Stimulated activated CD8-positive, alpha-beta memory T cell treated with anti-CD3 and anti-CD28 coated beads, Interleukin-12 subunit alpha, Interleukin-12 subunit beta, amount 100 ng/mL, for 1 hour (primary cell): ENCODE data around the gene ME2.
"Not testable (repeated sequence)": the region's sequence is repeated elsewhere in the genome, so short reads cannot be mapped to it uniquely, and the experiment has no call there.

ENCODE experiments used
- DNase-seq: peaks from one replicate; pipeline ENCODE4 v3.0.0-alpha.2; 2020; ENCODE audit warnings: low read depth

Gene ME2

DNA sequence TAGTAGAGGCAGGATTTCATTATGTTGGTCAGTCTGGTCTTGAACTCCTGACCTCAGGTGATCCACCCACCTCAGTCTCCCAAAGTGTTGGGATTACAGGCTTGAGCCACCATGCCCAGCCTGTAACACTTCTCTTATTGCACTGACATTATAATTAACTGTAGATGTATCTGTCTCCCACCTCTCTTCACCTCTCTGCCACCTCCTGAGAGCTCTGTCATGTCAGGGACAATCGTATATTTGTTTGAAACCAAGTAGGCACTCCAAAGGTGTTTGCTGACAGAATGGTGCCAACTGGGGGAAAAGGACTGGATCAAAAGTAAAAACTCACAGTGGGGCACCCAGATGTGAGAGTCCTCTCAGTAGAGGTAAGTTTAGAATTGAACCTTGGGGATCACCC, 17.3 kb upstream of the ME2 start:
- no peak for DNase-seq

DNA sequence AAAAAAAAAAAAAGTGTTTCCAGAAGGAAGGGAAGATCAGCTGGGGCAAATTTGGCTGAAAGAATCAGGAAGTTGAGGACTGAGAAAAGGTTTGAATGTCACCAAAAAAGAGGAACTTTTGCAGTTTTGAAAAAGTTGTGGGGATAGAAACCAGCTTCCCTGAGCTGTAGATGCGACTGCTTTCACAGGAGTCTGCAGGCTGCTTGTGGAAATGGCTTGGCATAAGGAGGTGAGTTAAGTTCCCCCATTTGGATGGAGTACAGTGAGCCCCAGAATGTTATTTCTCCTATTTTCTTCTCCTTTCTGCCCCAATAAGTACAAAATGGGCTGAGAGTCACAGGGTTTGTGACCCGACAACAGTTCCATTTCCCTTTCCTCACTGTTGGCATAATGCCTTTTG, 16.5 kb upstream of the ME2 start:
- no peak for DNase-seq

DNA sequence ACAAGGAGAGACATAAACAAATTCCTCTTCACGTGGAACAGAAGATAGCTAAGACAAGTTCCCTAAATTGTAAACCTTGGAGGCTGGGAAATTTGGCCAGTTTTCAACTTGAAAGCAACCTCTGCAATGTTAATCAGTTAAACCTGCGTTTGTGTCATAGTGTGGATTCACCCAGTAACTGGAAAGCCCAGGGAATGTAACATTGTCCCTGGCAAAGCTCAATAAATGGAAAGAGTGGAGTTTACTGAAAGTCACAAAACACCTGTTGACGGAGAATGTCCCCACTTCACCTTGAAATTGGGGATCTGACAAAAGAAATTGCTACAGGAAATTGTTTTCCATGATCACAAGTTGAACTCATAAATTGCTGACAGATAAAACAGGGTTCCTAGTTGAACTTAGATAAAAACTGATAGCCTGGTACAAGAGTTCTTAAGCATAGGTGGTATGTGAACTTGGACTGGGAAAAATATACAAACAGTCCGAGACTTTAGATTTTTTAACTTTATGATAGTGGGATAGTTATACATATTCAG, 15.0 kb upstream of the ME2 start:
- DNase-seq: no peak

DNA sequence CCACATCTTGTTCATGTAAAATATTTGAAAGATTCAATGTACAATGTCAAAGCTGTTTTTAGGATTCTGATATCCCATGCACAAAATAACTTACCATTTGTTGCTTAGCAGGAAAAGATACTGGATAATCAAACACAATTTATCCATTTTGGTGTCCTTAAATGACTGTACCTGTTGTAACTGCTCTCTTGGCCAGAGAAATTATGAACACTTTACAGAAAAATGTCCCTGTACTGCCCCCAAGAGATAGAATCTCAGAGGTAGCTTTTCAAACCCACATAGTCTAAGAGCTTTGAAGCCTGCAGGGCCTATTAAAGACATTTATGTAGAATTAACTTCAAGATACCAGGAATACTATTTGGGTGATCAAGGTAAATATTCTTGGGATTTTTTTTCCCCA, 12.2 kb upstream of the ME2 start:
- DNase-seq: no peak

DNA sequence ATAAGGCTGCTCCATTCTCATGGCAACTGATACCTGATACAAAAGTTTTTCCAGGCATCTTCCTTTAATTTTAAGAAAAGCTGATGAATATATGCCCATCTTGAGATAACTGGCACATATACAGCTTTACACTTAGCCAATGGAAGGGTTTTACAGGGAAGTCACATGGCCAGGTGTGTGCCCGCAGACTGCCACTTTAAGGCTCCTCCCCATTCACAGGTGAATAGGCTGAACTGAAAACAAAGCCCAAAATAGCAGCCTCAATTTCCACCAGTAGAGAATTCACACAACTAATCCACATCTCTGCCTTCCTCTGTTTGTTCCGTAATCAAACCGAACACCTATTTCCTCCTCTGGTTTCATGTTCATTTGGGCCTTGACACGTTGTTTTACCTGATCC, 9.8 kb upstream of the ME2 start:
- no peak for DNase-seq

DNA sequence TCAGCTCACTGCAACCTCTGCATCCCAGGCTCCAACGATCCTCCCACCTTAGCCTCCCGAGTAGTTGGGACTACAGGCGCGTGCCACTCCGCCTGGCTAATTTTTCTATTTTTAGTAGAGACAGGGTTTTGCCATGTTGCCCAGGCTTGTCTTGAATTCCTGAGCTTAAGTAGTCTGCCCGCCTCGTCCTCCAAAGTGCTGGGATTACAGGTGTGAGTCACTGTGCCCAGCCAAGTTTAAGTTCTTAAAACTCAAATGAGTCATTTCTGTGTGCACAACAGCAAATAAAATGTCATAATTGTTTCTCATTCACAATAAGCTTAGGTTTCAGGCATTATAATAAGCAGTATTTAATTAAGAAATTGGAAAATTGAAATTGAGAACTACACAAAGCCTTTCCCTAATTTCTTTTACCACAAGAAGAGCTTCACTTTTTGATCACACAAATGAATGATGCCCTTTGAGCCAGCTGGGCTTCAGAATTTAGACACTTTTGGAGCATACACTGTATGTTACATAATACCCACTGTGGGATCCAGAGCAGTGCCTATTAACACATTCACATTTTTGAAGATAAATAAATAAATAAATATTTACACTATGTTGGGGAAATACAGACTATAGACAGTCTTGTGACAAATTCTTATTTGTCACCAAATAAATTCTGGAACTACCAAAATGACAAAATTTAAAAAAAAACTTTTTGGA, 8.6 kb upstream of the ME2 start:
- DNase-seq: no peak

DNA sequence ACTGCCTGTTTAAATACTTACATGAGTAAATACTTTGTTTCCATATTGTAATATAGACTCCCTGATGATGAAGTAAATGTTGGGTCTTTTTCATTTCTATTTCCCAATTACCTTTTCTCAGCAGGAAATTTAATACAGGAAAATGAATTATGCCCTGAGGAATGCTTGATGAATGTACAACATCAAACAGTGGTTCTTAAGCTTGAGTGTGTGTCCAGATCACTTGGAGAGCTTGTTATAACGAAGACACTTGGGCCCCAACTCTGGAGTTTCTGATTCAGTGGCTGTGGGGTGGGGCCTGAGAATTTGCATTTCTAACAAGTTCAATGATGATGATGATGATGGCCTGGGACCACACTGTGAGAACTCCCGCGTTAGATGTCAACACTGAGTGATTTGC, 7.1 kb upstream of the ME2 start:
- DNase-seq: no peak

DNA sequence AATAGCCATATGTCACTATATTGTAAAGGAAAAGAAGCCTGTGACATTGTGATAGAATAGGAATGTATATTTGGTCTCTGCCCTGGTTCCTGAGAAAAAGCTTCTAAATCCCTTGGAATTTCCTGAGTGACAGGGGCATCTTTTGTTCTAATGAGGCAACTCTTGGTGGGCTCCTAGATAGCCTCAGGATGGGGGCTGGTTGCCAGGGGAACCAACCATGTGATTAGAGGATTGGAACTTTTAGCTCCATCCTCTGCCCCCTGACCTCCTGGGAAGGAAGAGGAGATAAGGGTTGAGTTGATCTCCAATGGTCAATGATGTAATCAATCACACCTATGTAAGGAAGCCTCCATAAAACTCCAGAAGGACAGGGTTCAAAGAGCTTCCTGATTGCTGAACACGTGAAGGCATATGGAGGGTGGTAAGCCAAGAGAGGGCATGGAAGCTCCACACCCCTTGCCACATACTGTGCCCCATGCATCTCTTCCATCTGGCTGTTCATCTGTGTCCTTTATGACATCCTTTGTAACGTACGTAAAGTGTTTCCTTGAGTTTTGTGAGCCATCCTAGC, 2.9 kb upstream of the ME2 start:
- no peak for DNase-seq

DNA sequence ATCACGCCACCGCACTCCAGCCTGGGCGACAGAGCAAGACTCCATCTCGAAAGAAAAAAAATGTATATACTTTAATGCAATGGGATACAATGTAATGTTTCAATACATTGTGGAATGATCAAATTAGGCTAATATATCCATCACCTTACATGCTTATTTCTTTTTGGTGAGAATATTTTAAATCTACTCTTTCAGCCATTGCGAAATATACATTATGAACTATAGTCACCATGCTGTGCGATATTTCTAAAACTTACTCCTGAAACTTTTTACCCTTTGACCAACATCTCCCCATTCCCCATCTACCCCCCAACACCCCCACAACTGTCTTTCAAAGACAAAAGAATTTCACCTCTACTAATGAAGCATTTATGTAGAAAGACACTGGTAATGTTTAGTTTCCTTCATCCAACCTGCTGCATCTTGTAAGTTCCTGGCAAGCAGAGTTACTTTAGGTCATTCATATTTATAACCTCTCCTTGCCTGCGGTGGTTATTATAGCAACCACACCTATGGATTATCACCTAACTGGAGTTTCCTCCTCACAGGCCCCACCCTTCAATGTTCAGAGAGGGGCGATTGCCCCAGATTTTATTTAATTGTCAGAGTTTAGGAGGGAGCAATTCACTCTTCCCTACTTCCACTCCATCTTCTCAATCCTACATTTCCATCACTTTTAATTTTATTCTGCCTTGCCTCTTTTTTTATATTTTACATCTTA, 1.2 kb upstream of the ME2 start:
- DNase-seq: no peak

DNA sequence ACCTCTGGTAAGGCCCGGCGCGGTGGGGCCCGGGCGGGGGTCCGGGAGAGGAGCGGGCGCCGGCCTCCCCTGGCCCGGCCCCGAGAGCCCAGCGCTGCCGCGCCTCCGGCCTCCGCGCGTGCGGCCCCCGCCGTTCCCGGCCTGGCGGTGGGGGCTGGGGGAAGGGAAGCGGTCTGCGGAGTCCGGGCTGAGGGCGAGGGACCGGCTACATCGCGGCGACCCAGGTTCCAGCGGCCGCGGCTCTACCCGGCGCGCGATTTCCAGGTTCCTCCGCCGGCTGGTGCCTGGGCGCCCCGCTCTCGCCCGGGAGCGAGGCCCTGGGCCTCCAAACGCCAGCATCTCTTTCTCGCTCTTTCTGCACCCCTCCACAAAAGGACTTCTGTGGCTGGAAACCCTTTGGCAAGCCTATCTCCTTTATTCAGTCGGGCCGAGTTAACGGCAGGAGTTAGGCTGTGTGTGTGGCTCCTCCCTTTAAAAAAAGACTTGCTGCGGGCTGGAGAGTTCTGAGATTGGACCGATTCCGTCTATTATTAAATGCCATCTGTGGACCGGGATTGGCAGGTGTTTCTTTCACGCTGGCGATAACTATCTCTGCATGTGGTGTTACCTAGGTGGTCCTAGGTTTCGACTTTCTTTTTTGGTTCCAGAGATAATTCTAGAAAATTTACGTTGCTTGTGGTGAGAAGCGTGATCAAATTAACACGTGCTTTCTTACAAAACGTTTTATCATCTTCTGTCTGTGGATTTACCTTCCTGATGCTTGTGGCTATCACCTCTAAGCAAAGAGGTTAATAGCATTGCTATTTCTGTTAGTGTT, 592 bp downstream of the ME2 start:
- DNase-seq: no peak

DNA sequence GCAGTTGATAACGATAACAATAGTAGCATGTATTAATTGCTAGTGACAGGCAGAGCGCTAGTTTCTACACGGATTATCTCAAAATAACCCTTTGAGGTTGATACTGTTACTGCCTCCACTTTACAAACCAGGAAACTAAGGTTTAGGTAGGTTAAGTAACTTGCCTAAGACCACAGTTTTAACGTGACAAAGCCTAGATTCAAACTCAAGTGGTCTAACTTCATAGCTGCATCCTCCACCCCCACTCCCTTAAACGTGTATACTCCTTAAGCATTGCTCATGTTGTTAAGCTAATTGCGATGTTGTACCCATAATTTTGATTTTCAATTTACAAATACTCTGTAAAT, 1.2 kb downstream of the ME2 start:
- DNase-seq: no peak

DNA sequence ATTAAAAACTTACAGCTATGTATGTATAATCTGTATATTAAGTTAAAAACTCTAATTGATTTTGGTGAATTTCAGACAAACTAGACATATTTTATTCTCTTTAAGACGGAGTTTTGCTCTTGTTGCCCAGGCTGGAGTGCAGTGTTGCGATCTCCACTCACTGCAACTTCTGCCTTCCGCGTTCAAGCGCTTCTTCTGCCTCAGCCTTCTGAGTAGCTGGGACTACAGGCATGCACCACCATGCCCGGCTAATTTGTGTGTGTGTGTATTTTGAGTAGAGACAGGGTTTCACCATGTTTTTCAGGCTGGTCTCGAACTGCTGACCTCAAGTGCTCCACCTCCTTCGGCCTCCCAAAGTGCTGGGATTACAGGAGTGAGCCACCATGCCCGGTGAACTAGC, 2.0 kb downstream of the ME2 start:
- not testable (repeated sequence) for DNase-seq

DNA sequence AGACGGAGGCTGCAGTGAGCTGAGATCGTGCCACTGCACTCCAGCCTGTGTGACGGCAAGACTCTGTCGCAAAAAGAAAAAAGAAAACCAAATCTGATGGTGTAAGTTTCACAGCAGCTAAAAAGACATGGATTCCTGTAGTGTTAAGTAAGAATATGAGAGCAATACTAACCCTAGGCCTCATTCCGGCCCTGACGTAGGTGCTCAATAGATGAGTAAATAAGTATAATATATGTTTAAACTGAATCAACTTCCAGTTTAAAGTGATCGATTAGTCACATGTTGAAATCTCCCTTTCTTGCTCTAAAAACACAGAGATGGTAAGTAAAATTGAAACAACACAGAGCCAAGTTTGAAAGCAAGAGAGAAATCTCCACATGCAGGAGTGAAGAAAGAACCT, 8.0 kb downstream of the ME2 start:
- DNase-seq: no peak

DNA sequence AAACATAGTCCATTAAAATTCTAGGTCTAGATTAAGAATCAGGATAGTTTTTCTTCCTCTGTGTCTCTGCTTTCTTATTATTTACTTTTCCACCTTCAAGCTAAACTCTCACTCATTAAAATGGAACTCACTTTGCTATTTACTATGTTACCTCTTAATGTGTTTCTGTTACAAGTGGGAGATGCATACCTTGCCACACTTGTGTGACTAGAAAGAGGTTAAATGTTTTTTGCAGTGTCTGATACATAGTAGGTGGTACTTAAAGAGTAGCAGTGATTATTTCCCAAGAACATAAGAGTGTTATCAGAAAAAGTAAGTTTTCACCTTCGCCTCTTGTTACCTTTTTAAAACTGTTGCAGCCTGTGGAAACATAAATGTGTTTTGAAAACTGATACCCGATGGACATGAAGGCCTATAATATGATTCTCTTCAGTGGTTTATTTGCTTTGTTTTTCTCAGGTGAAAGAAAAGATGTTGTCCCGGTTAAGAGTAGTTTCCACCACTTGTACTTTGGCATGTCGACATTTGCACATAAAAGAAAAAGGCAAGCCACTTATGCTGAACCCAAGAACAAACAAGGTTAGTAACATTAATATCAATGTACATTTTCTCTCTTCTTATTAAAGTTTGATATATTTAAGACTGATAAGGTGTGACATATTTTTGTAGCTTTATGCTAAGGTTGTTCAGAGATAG, 16.6 kb downstream of the ME2 start:
- DNase-seq: no peak

DNA sequence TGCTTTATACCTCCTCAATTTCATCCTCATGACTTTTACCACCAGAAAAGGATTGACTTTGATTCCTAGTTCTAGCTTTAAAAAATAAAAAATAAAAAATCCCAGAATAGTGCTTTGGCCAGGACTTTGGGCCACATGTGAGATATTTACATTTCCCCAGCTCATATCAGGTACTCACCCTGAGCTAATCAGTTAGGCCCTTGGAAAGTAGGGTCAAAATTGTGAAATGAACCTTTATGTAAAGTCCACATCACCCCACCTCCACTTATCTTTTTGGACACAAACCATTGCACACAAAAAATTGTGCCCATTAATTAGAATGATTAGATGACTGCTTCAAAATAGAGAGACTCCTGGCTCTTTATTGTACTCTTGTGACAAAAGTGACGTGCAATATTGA, 17.2 kb downstream of the ME2 start:
- no peak for DNase-seq

DNA sequence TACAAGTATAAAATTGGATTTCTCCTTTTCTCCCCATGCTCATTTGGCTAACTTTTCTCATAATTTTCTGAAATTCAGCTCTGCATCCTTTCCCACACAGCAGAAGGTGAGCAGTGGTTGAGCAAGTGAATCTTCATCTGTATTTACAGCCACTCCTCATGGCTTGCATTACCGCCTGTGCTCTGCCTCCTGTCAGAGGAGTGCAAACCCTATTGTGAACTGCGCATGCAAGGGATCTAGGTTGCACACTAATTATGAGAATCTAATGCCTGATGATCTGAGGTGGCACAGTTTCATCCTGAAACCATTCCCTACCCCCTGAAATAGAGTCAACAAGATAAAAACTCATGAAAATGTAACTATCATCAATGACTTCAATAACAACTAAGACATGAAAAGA, 20.0 kb downstream of the ME2 start:
- no peak for DNase-seq

DNA sequence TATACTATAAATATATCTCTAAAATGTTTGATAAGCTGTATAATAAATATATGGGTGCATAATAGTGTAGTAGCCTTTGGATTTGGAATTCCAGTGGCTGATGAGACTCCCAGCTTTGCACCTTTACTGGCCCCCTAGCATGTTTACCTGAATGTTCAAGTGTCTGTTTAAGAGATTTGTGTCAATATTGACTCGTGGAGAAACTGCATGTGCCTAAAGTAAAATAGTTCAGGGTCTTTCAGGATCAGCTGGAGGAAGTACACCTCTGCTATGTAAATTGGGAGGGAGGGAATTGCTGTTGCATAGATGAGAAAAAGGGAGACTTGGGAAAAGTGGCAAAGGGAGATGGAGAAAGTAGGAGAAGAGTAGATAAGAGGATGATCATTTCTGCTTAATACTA, 23.9 kb downstream of the ME2 start:
- DNase-seq: no peak

DNA sequence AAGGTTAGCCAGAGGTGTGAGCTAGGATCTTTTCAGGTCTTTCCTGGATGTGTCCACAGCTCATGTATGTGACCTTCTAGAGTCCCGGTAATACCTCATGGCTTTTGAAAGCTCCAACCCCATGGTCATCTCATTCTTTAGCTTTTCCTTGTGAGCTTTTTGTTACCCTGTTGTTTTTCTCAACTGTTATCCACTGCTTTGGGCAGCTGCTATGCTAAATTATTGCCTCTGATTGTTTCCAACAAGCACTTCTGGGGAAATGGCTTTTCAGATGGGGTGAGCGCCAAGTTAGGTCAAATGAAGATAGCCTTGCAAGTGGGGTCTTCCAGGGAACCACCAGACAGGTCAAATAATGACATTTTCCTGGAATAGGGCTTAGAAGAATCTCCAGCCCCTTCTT, 27.9 kb downstream of the ME2 start:
- DNase-seq: no peak

DNA sequence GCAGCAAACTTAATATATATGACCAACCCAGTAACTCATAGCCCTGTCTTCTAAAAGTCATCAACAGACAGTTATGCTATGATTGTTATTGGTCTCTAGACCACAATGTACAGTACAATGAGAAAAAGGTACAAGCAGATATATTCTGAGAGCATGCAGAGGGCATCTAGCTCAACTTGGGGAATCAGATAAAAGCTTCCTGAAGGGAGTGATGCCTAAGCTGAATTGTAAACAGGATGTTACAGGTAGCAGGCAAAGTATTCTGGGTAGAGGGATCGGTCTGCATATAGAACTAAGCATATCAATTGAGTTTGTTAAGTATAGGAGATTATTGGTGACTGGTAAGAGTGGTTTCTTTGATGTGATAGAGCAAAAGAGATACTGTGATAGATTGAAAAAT, 30.3 kb downstream of the ME2 start:
- no peak for DNase-seq

DNA sequence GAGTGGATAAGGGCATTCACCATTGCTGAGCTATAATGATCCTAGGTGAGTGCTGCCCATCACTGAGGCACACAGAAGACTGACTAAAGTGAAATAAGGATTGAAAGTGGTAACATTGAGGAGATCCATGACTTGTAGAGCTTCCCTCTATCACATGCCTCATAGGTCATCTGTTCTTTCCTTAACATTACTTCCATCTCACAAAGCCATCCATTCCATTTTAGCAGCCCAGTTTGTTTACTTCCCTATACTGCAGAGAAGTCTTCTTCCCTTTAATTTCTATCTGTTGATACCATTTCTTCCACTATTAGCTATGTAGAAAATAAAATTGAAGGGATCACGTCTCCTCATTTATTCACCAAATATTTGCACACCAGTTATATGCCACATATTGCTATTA, 32.1 kb downstream of the ME2 start:
- DNase-seq: no peak

DNA sequence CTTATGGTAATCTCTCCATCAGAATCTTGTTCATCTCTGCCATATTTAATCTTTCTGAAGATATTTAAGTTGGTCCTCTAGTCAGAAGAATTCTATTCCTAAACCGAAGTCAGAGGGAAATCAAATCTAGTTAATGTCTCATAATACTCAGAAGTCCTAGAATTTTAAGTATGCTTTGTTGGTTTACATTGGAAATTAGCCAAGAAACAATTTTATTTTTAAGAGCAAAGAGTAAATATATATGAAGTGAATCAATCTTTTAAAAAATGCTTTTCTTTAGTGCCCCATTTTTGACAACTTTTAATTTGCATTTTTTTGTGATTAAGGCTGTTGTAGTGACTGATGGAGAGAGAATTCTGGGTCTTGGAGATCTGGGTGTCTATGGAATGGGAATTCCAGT, 38.1 kb downstream of the ME2 start:
- no peak for DNase-seq

DNA sequence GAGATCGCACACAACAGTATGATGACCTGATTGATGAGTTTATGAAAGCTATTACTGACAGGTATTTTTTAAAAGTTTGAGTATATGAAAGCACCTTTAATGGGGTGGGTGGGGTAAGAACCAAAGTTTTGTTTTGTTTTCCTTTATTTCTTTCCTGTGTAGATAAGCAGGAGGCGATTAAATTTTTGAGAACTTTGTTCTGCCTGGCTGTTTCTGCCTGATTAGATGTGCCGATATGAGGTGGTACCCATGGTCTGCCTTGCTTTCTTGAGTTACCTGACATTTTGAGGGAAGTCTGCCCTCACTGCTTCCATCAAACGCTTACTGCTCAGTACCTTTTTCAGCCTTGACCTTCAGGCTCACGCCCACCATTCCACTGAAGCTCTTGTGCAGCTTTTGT, 39.2 kb downstream of the ME2 start:
- DNase-seq: no peak
